Ishikawa (cell line): ENCODE data around the gene AIM2.

ENCODE experiments used
- CEBPB ChIP-seq: IDR thresholded peaks from 2 replicates; pipeline ENCODE4 v1.6.1; 2012
- CREB1 ChIP-seq: IDR thresholded peaks from 2 replicates; pipeline ENCODE4 v1.6.1; 2012; ENCODE audit warnings: low read depth
- EGR1 ChIP-seq: IDR thresholded peaks from 2 replicates; pipeline ENCODE4 v1.6.1; 2012
- EP300 ChIP-seq: IDR thresholded peaks from 2 replicates; pipeline ENCODE4 v1.6.1; 2012; ENCODE audit warnings: borderline replicate concordance
- FOXM1 ChIP-seq: IDR thresholded peaks from 2 replicates; pipeline ENCODE4 v1.6.1; 2012; ENCODE audit warnings: low read depth, borderline replicate concordance
- NFIC ChIP-seq: IDR thresholded peaks from 2 replicates; pipeline ENCODE4 v1.6.1; 2012
- RAD21 ChIP-seq: IDR thresholded peaks from 2 replicates; pipeline ENCODE4 v1.6.1; 2012; ENCODE audit warnings: low read depth
- TAF1 ChIP-seq: IDR thresholded peaks from 2 replicates; pipeline ENCODE4 v1.6.1; 2012; ENCODE audit warnings: low read depth, mild to moderate bottlenecking
- TCF12 ChIP-seq: IDR thresholded peaks from 2 replicates; pipeline ENCODE4 v1.6.1; 2012; ENCODE audit warnings: low read depth
- TEAD4 ChIP-seq: IDR thresholded peaks from 2 replicates; pipeline ENCODE4 v1.6.1; 2012
- YY1 ChIP-seq: IDR thresholded peaks from 2 replicates; pipeline ENCODE4 v1.6.1; 2012; ENCODE audit warnings: low read depth
- ZBTB7A ChIP-seq: IDR thresholded peaks from 2 replicates; pipeline ENCODE4 v1.6.1; 2012; ENCODE audit warnings: low read depth
- TF ChIP-seq, protein P1 (sequence below): IDR thresholded peaks from 2 replicates; pipeline ENCODE4 v1.6.1; 2012
- TF ChIP-seq, protein P2 (sequence below): IDR thresholded peaks from 2 replicates; pipeline ENCODE4 v1.6.1; 2012
- TF ChIP-seq, protein P3 (sequence below): IDR thresholded peaks from 2 replicates; pipeline ENCODE4 v1.6.1; 2012; ENCODE audit warnings: low read depth, mild to moderate bottlenecking

AIM2 gene

DNA sequence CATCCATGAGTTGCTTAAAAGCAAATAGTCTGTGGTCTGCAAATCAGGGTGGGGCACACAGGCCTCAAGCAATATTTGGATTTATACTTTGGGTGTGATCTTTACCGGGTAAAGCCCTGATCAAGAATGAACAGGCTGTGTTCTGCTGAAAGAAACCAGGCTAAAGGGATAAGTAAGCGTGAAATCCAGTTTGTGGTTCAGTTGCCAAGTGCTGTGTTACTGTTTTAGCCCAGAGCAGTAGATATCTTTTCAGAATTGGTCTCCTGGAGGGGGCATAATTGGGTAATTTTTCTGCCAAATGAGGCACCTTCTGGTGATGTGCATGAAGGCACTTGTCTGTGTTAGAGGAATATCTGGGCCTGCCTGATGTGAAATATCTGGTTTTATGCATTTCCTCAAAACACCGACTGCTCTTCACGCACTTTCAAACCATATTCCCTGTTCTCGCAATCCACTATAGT lies 21.4 kb downstream of the AIM2 start:
- TF ChIP-seq CREB1: no peak
- TF ChIP-seq, protein P1, sequence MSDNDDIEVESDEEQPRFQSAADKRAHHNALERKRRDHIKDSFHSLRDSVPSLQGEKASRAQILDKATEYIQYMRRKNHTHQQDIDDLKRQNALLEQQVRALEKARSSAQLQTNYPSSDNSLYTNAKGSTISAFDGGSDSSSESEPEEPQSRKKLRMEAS: no peak
- TF ChIP-seq TEAD4: no peak
- no peak for TF ChIP-seq YY1
- TF ChIP-seq, protein P2, sequence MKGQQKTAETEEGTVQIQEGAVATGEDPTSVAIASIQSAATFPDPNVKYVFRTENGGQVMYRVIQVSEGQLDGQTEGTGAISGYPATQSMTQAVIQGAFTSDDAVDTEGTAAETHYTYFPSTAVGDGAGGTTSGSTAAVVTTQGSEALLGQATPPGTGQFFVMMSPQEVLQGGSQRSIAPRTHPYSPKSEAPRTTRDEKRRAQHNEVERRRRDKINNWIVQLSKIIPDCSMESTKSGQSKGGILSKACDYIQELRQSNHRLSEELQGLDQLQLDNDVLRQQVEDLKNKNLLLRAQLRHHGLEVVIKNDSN: no peak
- TF ChIP-seq EP300: no peak
- TF ChIP-seq FOXM1: no peak
- no peak for TF ChIP-seq TAF1
- no peak for TF ChIP-seq ZBTB7A
- TF ChIP-seq, protein P3, sequence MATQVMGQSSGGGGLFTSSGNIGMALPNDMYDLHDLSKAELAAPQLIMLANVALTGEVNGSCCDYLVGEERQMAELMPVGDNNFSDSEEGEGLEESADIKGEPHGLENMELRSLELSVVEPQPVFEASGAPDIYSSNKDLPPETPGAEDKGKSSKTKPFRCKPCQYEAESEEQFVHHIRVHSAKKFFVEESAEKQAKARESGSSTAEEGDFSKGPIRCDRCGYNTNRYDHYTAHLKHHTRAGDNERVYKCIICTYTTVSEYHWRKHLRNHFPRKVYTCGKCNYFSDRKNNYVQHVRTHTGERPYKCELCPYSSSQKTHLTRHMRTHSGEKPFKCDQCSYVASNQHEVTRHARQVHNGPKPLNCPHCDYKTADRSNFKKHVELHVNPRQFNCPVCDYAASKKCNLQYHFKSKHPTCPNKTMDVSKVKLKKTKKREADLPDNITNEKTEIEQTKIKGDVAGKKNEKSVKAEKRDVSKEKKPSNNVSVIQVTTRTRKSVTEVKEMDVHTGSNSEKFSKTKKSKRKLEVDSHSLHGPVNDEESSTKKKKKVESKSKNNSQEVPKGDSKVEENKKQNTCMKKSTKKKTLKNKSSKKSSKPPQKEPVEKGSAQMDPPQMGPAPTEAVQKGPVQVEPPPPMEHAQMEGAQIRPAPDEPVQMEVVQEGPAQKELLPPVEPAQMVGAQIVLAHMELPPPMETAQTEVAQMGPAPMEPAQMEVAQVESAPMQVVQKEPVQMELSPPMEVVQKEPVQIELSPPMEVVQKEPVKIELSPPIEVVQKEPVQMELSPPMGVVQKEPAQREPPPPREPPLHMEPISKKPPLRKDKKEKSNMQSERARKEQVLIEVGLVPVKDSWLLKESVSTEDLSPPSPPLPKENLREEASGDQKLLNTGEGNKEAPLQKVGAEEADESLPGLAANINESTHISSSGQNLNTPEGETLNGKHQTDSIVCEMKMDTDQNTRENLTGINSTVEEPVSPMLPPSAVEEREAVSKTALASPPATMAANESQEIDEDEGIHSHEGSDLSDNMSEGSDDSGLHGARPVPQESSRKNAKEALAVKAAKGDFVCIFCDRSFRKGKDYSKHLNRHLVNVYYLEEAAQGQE: no peak
- no peak for TF ChIP-seq CEBPB
- no peak for TF ChIP-seq TCF12
- TF ChIP-seq RAD21: no peak
- TF ChIP-seq NFIC: no peak
- TF ChIP-seq EGR1: no peak

DNA sequence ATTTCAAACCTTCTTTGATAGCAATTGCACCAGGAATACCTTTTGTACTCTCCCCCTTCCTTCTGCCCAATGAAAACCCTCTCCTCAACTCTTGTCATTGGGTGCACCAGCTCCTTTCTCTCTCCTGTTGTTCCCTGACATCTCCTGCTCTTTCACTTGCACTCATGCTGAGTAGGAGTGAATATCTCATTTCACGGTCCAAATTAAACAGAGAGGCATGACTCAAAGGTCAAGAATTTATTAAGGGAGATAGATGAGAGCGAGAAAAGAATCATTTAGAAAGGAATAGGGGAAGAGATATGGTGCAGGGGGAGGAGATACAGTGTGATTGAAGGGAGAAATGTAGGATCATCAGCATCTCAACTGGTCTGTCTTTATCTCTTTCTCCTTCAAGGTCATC lies 22.1 kb downstream of the AIM2 start:
- no peak for TF ChIP-seq EGR1
- TF ChIP-seq, protein P2: no peak
- no peak for TF ChIP-seq EP300
- TF ChIP-seq TEAD4: no peak
- TF ChIP-seq CEBPB: no peak
- no peak for TF ChIP-seq RAD21
- no peak for TF ChIP-seq ZBTB7A
- TF ChIP-seq FOXM1: no peak

DNA sequence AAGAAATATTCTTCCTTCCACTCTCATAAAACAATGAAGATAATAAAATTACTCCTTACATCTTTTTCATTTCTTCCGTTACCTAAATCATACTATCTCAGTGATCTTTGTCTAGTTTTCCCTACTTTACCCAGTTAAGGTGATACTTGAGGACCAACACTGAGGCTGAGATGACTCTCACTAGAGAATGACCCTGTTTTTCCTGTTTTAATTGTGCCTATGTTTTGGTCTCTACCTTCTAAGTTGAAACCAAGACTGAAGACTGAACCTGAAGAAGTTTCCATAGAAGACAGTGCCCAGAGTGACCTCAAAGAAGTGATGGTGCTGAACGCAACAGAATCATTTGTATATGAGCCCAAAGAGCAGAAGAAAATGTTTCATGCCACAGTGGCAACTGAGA lies 25.1 kb downstream of the AIM2 start:
- TF ChIP-seq, protein P2: no peak
- no peak for TF ChIP-seq TAF1
- no peak for TF ChIP-seq YY1
- no peak for TF ChIP-seq TCF12
- no peak for TF ChIP-seq NFIC
- TF ChIP-seq, protein P3: no peak
- TF ChIP-seq, protein P1: no peak
- TF ChIP-seq TEAD4: no peak
- no peak for TF ChIP-seq CREB1
- no peak for TF ChIP-seq CEBPB
- no peak for TF ChIP-seq ZBTB7A

DNA sequence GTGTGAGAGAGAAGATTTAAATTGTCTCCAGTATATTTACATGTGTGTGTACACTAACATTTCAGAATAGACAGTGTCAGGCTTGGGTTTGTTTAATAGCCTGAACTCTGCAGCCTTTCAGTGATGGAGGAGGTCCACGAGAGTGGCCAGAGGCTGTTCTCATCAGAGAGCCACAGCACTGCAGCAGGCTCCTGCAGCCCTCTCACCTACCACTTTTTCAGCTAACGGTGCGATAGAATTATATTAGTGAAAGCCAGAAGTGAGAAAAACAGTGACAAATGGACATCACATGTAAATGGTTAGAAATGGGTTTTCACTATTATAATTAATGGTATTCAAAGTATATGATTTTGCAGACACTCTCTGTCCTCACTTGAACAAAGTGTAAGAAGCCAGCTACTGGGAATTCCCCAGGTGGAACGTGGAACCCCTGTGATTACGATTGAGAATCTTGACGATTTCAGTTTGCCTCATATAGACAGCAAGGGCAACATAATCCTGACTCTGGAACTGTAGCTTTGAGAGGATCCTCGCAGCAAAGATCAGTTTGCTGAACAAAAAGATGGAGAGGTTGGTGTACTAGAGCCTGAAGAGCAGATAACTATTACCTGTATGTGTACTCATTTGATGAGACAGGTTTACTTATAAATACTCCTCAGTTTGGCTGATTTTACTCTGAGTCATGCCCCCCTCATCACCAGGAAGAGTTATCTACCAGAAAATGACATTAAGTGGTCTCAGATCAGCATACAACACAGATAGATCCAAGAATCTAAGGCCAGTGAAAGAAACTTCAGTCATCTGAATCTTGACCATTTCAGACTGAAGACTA lies 35.5 kb downstream of the AIM2 start:
- TF ChIP-seq TAF1: no peak
- no peak for TF ChIP-seq FOXM1
- TF ChIP-seq, protein P1: no peak
- TF ChIP-seq EP300: no peak
- no peak for TF ChIP-seq TEAD4
- TF ChIP-seq TCF12: no peak
- TF ChIP-seq NFIC: no peak

DNA sequence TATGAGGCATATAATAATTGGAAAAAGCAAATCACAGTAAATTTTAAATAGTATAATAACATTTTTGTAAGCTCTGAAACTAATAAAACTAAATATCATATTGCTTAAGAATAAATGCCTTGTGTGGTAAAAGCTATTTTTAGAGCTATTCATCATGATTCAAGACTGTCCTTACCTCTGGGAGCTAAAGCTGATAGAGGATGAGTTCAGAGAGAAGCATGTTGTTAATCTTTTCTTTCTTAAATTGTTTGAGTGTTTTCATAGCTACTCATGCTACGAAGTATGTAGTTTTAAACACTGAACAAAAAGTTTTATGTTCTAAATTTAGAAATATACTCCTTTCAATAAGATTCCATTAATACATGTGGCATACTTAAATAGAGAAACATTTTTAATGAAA lies 36.4 kb downstream of the AIM2 start:
- TF ChIP-seq TAF1: no peak
